ENCODE measurements around the gene DLGAP1.

The DLGAP1 gene

DNA sequence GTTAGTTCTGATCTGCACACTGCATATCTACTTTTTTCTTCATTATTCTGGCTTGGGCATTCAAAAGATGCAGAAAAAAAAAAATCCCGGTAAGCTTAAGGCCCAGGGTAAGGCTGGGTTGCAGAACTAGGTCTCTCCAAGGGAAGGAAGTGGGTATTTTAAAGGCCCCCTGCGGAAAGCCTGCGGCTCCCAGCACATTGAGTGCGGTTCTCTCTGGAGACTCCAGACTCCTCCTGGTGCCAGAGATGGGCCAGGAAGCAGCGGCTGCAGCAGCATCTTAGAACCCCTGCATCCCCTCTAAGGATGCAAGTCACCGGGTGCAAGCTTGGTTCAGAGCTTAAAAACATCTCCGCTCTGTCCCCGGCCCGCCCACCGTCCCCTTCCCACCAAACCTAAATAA lies 955.6 kb downstream of the DLGAP1 start:
- peaks cover 19% of the 10 kb centered on the region for H3K4me1 ChIP-seq (ENCODE audit: insufficient read depth, low read length, severe bottlenecking)
- no peak overlapping the region for H3K4me3 ChIP-seq (ENCODE audit: low read depth, low read length, poor library complexity, severe bottlenecking)
- H3F3A ChIP-seq (ENCODE audit: insufficient read depth, low read length), result no peaks in the 10 kb centered on the region
- no peaks in the 10 kb centered on the region for H3K9me2 ChIP-seq (ENCODE audit: low read depth, low read length)
- H3K4me2 ChIP-seq (ENCODE audit: low read length), result no peak overlapping the region
- no peaks in the 10 kb centered on the region for H4K20me1 ChIP-seq (ENCODE audit: insufficient read depth, low read length)
- H2AFZ ChIP-seq (ENCODE audit: low read length), result no peak overlapping the region
- no peak overlapping the region for H3K27ac ChIP-seq (ENCODE audit: low read depth, low read length, poor library complexity, severe bottlenecking)
- no peaks in the 10 kb centered on the region for H3K9me3 ChIP-seq (ENCODE audit: low read length)
- H3K27me3 ChIP-seq (ENCODE audit: insufficient read depth, low read length), result no peaks in the 10 kb centered on the region
- H3K9ac ChIP-seq (ENCODE audit: low read length), result no peak overlapping the region
- no peak for TF ChIP-seq EZH2 (IDR thresholded peaks at IDR 0.05; ENCODE audit: borderline replicate concordance, low read length)
- TF ChIP-seq, protein P1, sequence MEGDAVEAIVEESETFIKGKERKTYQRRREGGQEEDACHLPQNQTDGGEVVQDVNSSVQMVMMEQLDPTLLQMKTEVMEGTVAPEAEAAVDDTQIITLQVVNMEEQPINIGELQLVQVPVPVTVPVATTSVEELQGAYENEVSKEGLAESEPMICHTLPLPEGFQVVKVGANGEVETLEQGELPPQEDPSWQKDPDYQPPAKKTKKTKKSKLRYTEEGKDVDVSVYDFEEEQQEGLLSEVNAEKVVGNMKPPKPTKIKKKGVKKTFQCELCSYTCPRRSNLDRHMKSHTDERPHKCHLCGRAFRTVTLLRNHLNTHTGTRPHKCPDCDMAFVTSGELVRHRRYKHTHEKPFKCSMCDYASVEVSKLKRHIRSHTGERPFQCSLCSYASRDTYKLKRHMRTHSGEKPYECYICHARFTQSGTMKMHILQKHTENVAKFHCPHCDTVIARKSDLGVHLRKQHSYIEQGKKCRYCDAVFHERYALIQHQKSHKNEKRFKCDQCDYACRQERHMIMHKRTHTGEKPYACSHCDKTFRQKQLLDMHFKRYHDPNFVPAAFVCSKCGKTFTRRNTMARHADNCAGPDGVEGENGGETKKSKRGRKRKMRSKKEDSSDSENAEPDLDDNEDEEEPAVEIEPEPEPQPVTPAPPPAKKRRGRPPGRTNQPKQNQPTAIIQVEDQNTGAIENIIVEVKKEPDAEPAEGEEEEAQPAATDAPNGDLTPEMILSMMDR (IDR thresholded peaks at IDR 0.05; ENCODE audit: low read length), result no peak
- no peaks in the 10 kb centered on the region for H3K79me2 ChIP-seq (ENCODE audit: insufficient read depth, low read length)
- H3K36me3 ChIP-seq (ENCODE audit: insufficient read depth, low read length), result no peaks in the 10 kb centered on the region; the same call in 1 of the 2 replicates

DNA sequence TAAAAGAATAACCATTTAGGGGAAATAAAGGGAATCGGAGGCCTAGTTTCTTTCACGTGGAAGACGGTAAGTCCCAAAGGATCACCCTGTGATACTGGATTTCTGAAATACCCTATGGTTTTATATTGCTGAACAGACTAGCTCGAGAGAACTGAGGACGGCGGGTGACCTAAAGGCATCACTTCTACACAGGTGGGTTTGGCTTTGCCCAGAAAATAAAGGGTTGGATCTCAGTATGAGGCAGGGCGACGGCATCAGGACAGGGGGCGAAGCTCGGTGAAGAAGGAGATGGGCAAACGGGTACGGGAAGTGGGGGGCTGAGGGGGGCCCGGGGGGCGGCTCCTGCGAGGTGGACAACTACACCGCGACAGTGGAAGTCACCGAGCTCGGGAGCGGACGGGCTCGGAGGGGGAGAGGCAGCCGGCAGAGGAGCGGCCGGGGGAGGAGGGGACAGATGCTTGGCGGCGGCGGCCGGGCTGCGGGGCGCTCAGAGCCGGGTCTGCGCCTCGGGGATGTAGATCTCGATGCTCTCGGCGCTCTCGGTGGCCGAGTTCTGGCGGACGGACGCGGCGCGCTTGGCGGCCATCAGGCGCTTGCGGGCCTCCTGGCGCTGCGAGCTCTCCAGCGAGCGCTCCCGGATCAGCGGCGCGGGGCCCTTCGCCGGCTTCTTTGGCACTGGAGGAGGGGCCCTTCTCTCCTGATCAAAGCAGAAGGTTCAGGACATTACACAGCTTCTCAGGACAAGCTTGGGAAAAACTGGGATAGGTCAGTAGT lies 956.2 kb downstream of the DLGAP1 start:
- Histone ChIP-seq H2AFZ (ENCODE audit: low read length) (no peak overlapping the region), H3F3A (ENCODE audit: insufficient read depth, low read length) (no peaks in the 10 kb centered on the region), H3K4me2 (ENCODE audit: low read length) (no peak overlapping the region), H3K4me1 (ENCODE audit: insufficient read depth, low read length, severe bottlenecking) (peaks cover 22% of the 10 kb centered on the region), H3K27me3 (ENCODE audit: insufficient read depth, low read length) (no peaks in the 10 kb centered on the region), H3K36me3 (ENCODE audit: insufficient read depth, low read length) (no peaks in the 10 kb centered on the region; the same call in 1 of the 2 replicates), H4K20me1 (ENCODE audit: insufficient read depth, low read length) (no peaks in the 10 kb centered on the region), H3K79me2 (ENCODE audit: insufficient read depth, low read length) (no peaks in the 10 kb centered on the region), H3K9ac (ENCODE audit: low read length) (no peak overlapping the region), H3K27ac (ENCODE audit: low read depth, low read length, poor library complexity, severe bottlenecking) (no peak overlapping the region), H3K9me3 (ENCODE audit: low read length) (no peaks in the 10 kb centered on the region), H3K9me2 (ENCODE audit: low read depth, low read length) (no peaks in the 10 kb centered on the region), H3K4me3 (ENCODE audit: low read depth, low read length, poor library complexity, severe bottlenecking) (no peak overlapping the region)
- TF ChIP-seq, protein P1 (IDR thresholded peaks at IDR 0.05; ENCODE audit: low read length), result no peak
- no peak for TF ChIP-seq EZH2 (IDR thresholded peaks at IDR 0.05; ENCODE audit: borderline replicate concordance, low read length)

DNA sequence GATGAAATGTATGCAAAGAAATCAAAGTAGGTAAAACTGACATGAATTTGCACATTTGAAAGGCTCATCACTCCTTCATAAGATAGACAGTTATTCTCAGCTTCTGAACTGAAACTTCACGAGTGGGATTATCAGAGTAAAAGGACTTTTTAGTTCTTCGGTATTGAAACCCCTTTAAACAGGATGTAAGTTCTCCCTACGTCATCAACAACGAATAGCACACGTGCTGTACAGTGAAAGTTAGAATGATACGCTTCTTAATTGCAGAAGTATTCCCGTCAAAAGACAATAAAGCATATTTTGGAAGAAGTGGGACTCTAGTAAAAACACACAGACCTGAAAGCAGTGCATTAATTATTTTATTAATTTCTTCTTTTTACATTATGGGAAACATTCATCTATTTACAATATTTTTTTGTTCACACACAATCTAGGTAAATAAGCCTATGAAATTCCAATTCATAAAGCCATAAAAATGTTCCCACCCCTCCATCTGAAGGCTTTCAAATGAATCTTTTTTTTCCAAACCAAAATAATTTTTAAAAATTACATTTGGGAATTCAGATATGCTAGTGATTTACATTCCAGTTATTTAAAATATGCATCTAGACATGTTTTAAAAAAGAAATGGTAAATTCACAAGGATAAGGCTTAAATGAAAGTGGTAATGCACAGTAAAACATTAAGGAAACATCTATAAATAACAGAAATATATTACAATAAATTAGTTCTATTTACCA lies 959.2 kb downstream of the DLGAP1 start:
- Histone ChIP-seq H3K36me3 (ENCODE audit: insufficient read depth, low read length) (no peaks in the 10 kb centered on the region; the same call in 1 of the 2 replicates), H3K4me1 (ENCODE audit: insufficient read depth, low read length, severe bottlenecking) (peaks cover 32% of the 10 kb centered on the region)

More for the DNA sequence above, 959.2 kb downstream of the DLGAP1 start:
- Histone ChIP-seq H3K4me2 (ENCODE audit: low read length) (no peak overlapping the region), H3K9ac (ENCODE audit: low read length) (no peak overlapping the region), H3K9me2 (ENCODE audit: low read depth, low read length) (no peaks in the 10 kb centered on the region), H3K27me3 (ENCODE audit: insufficient read depth, low read length) (no peaks in the 10 kb centered on the region), H3F3A (ENCODE audit: insufficient read depth, low read length) (no peaks in the 10 kb centered on the region), H3K27ac (ENCODE audit: low read depth, low read length, poor library complexity, severe bottlenecking) (no peak overlapping the region), H2AFZ (ENCODE audit: low read length) (no peak overlapping the region), H3K9me3 (ENCODE audit: low read length) (no peaks in the 10 kb centered on the region), H3K79me2 (ENCODE audit: insufficient read depth, low read length) (no peaks in the 10 kb centered on the region), H3K4me3 (ENCODE audit: low read depth, low read length, poor library complexity, severe bottlenecking) (no peak overlapping the region), H4K20me1 (ENCODE audit: insufficient read depth, low read length) (no peaks in the 10 kb centered on the region)
- TF ChIP-seq, protein P1 (IDR thresholded peaks at IDR 0.05; ENCODE audit: low read length), result no peak
- TF ChIP-seq EZH2 (IDR thresholded peaks at IDR 0.05; ENCODE audit: borderline replicate concordance, low read length), result no peak

Data from OCI-LY1 (cell line).